Kidney (tissue), 14 donors: ENCODE data around the gene SERTM1. TPM values are rescaled to one million over a fixed set of nuclear protein-coding genes. Genes with fewer than 3 reads are reported as not detected.

ENCODE experiments used
- DNase-seq, 5 donors: peaks; one replicate each; pipeline ENCODE4 v3.0.0-alpha.2; 2013 to 2020
- FAIRE-seq: peaks from 2 replicates; lab custom pipeline; 2012; peaks lifted over from hg19 to GRCh38; lab: Jason Lieb, UNC
- H3K27ac ChIP-seq, 2 donors: one replicate each; pipeline ENCODE4 v1.7.0; 2013; ENCODE audit warnings: low read depth in 2 of 2, low read length in 2 of 2, inconsistent platforms in 1 of 2
- H3K27me3 ChIP-seq: one replicate; pipeline ENCODE4 v1.7.1; 2013; ENCODE audit warnings: low read length, inconsistent platforms; ENCODE audit not compliant: control insufficient read depth, insufficient read depth
- H3K36me3 ChIP-seq, 3 donors: one replicate each; pipeline versions ENCODE4 v1.7.0 to v1.7.1; 2013; ENCODE audit warnings: low read length in 3 of 3, control low read depth in 1 of 3, inconsistent platforms in 1 of 3; ENCODE audit not compliant: insufficient read depth in 3 of 3, control insufficient read depth in 2 of 3
- H3K4me1 ChIP-seq, 3 donors: one replicate each; pipeline versions ENCODE4 v1.7.0 to v1.7.1; 2013; ENCODE audit warnings: low read length in 3 of 3, inconsistent platforms in 1 of 3, low read depth in 1 of 3; ENCODE audit not compliant: control insufficient read depth in 2 of 3, insufficient read depth in 2 of 3
- H3K4me3 ChIP-seq, 3 donors: one replicate each; pipeline versions ENCODE4 v1.7.0 to v1.8.1; 2013; ENCODE audit warnings: low read length in 3 of 3, control low read depth in 1 of 3, inconsistent platforms in 1 of 3
- H3K9ac ChIP-seq, 3 donors: one replicate each; pipeline versions ENCODE4 v1.7.0 to v1.7.1; 2013; ENCODE audit warnings: low read length in 3 of 3, control low read depth in 1 of 3, inconsistent platforms in 1 of 3
- H3K9me3 ChIP-seq, 3 donors: one replicate each; pipeline versions ENCODE4 v1.7.0 to v1.7.1; 2013; ENCODE audit warnings: low read length in 3 of 3, control low read depth in 1 of 3, inconsistent platforms in 1 of 3; ENCODE audit not compliant: control insufficient read depth in 2 of 3, insufficient read depth in 1 of 3
- CTCF ChIP-seq: IDR thresholded peaks from 3 replicates; pipeline ENCODE4 v1.5.1; 2012; ENCODE audit warnings: mild to moderate bottlenecking, moderate library complexity, borderline replicate concordance; ENCODE audit not compliant: insufficient read depth; ENCODE audit errors: extremely low read depth
- intact Hi-C: fragments of 100-400 bp; cut with DNase I; formaldehyde crosslinking; loops from one replicate; pipeline ENCODE4 v1.11.1; 2022
- polyA plus RNA-seq: library from polyadenylated mRNA; stranded (reverse); fragments of 350-450 nt; fragmentation: Illumina TruSeq; extraction: RNeasy Lipid Tissue Mini Kit (QIAGEN cat#74804); gene quantifications from one replicate; pipeline ENCODE4 v1.2.3, GENCODE V29; 2014; ENCODE audit warnings: low read depth, low replicate concordance; ENCODE audit not compliant: insufficient read depth
- total RNA-seq: library from RNA; stranded (reverse); fragmentation: NEBNext Ultra II Directional; extraction: Animal tissue kit (Norgen Biotek cat#: 25700); gene quantifications from one replicate; pipeline ENCODE4 v1.2.1, GENCODE V29; 2021
- donor health status: control.
- donor health status: control.
- donor health status: control.
- donor health status: control.
- donor health status: control.
- donor health status: DM: yes; HTN: yes; CAD: no.
- donor health status: Normal renal cell carcinoma (clear cell type).

The SERTM1 gene
- total and polyA plus RNA-seq, 2 donors from 2014 or later: not detected

- DNase-seq (no peak), FAIRE-seq (no peak)
- Histone ChIP-seq H3K27me3 (no peaks in the 10 kb centered on the region), H3K9ac (no peak overlapping the region), H3K36me3 (no peaks in the 10 kb centered on the region), H3K9me3 (no peaks in the 10 kb centered on the region), H3K4me1 (no peaks in the 10 kb centered on the region), H3K4me3 (no peak overlapping the region), H3K27ac (no peak overlapping the region)
- intact Hi-C loops: no loop called here
- no peak for TF ChIP-seq CTCF
Measured at GRCh38 chr13:36718686-36719085, 44.9 kb downstream of the SERTM1 start.

- FAIRE-seq: no peak
- H3K9me3 ChIP-seq: no peaks in the 10 kb centered on the region
- no peak for TF ChIP-seq CTCF
- no peak overlapping the region for H3K27ac ChIP-seq
- no peaks in the 10 kb centered on the region for H3K36me3 ChIP-seq
- no peak overlapping the region for H3K4me3 ChIP-seq
- intact Hi-C loops: no loop called here
- no peaks in the 10 kb centered on the region for H3K4me1 ChIP-seq
- DNase-seq: no peak
- H3K27me3 ChIP-seq: no peaks in the 10 kb centered on the region
- H3K9ac ChIP-seq: no peak overlapping the region
Measured at GRCh38 chr13:36724141-36724540, 50.3 kb downstream of the SERTM1 start.

- intact Hi-C loops: no loop called here
- no peak for TF ChIP-seq CTCF
- no peak overlapping the region for H3K9ac ChIP-seq
Measured at GRCh38 chr13:36725936-36726335, 52.1 kb downstream of the SERTM1 start.

GRCh38 chr13:36728006-36728405 is 54.2 kb downstream of the SERTM1 start:
- Histone ChIP-seq H3K4me1 (no peaks in the 10 kb centered on the region), H3K27me3 (no peaks in the 10 kb centered on the region), H3K4me3 (no peak overlapping the region), H3K9ac (no peak overlapping the region), H3K9me3 (no peaks in the 10 kb centered on the region), H3K27ac (no peak overlapping the region), H3K36me3 (no peaks in the 10 kb centered on the region)
- no peak for TF ChIP-seq CTCF
- FAIRE-seq (no peak), DNase-seq (no peak)
- intact Hi-C loops: no loop called here

More at GRCh38 chr13:36725936-36726335, 52.1 kb downstream of the SERTM1 start:
- Histone ChIP-seq H3K27ac (no peak overlapping the region), H3K27me3 (no peaks in the 10 kb centered on the region), H3K36me3 (no peaks in the 10 kb centered on the region), H3K4me3 (no peak overlapping the region), H3K4me1 (no peaks in the 10 kb centered on the region), H3K9me3 (no peaks in the 10 kb centered on the region)
- DNase-seq: no peak
- no peak for FAIRE-seq
